Karpas-422 (cell line): Measurements from ENCODE around the gene MYO1E. TPM values are rescaled to one million over a fixed set of nuclear protein-coding genes. Genes with fewer than 3 reads are reported as not detected.

ENCODE experiments used
- DNase-seq: peaks from one replicate; pipeline ENCODE4 v3.0.0-alpha.2; 2015
- H2AFZ ChIP-seq: fragments of 200-600 bp; sonication (generic); 2 replicates; pipeline ENCODE4 v1.6.1; 2014; ENCODE audit warnings: antibody characterized with exemption, low read length, mixed read lengths
- H3K27ac ChIP-seq: fragments of 200-600 bp; sonication (generic); 2 replicates; pipeline ENCODE4 v1.5.1; 2014; ENCODE audit warnings: mild to moderate bottlenecking, low read length, moderate library complexity
- H3K27me3 ChIP-seq: fragments of 200-600 bp; sonication (generic); 2 replicates; pipeline ENCODE4 v1.6.1; 2014; ENCODE audit warnings: low read length, mixed read lengths
- H3K36me3 ChIP-seq: fragments of 200-600 bp; sonication (generic); 2 replicates; pipeline ENCODE4 v1.6.1; 2014; ENCODE audit warnings: low read length, mixed read lengths; ENCODE audit not compliant: insufficient read depth
- H3K4me1 ChIP-seq: fragments of 200-600 bp; sonication (generic); 2 replicates; pipeline ENCODE4 v1.6.1; 2014; ENCODE audit warnings: mild to moderate bottlenecking, low read length, mixed read lengths
- H3K4me2 ChIP-seq: fragments of 200-600 bp; sonication (generic); 2 replicates; pipeline ENCODE4 v1.6.1; 2014; ENCODE audit warnings: low read length, low read depth, mild to moderate bottlenecking; ENCODE audit not compliant: poor library complexity, severe bottlenecking
- H3K4me3 ChIP-seq: fragments of 200-600 bp; sonication (generic); 2 replicates; pipeline ENCODE4 v1.5.1; 2014; ENCODE audit warnings: mild to moderate bottlenecking, antibody characterized with exemption, low read length, mixed read lengths
- H3K79me2 ChIP-seq: fragments of 200-600 bp; sonication (generic); 2 replicates; pipeline ENCODE4 v1.6.1; 2014; ENCODE audit warnings: mild to moderate bottlenecking, low read length, mixed read lengths
- H3K9ac ChIP-seq: fragments of 200-600 bp; sonication (generic); 2 replicates; pipeline ENCODE4 v1.6.0; 2014; ENCODE audit warnings: low read length
- H3K9me2 ChIP-seq: fragments of 200-600 bp; sonication (generic), shearing (Covaris generic); replicated peaks from 2 replicates; pipeline ENCODE4 v1.6.0; 2014; ENCODE audit warnings: mild to moderate bottlenecking, low read length, moderate library complexity; ENCODE audit not compliant: insufficient read depth
- H3K9me3 ChIP-seq: fragments of 300-700, 200-600 bp; sonication (generic); 2 replicates; pipeline ENCODE4 v1.6.1; 2014; ENCODE audit warnings: low read length, mixed read lengths
- H4K20me1 ChIP-seq: fragments of 200-600 bp; sonication (generic); 2 replicates; pipeline ENCODE4 v1.6.1; 2014; ENCODE audit warnings: mild to moderate bottlenecking, antibody characterized with exemption, low read length, low read depth; ENCODE audit not compliant: insufficient read depth
- total RNA-seq: library from RNA; depleted of rRNA; stranded (reverse); fragments of >200 nt; shearing (Covaris generic); gene quantifications from 2 replicates; pipeline ENCODE4 v1.2.3, GENCODE V29; 2014; ENCODE audit warnings: low replicate concordance

Gene MYO1E
- total RNA-seq, 1 experiment from 2014 or later, result 1.5 TPM

- Histone ChIP-seq H4K20me1 (no peaks in the 10 kb centered on the region), H3K27ac (no peak overlapping the region), H3K4me3 (no peak overlapping the region), H3K79me2 (no peaks in the 10 kb centered on the region), H3K27me3 (no peaks in the 10 kb centered on the region), H2AFZ (no peak overlapping the region), H3K4me2 (no peak overlapping the region), H3K9me3 (no peaks in the 10 kb centered on the region), H3K9ac (no peak overlapping the region), H3K36me3 (no peaks in the 10 kb centered on the region), H3K9me2 (no peaks in the 10 kb centered on the region), H3K4me1 (peaks cover 38% of the 10 kb centered on the region)
- no peak for DNase-seq
Observed at GRCh38 chr15:59262316-59262715, 110.4 kb downstream of the MYO1E start.

GRCh38 chr15:59260090-59260489 is 112.6 kb downstream of the MYO1E start:
- no peaks in the 10 kb centered on the region for H3K36me3 ChIP-seq
- H3K9me2 ChIP-seq, result no peaks in the 10 kb centered on the region
- H3K4me2 ChIP-seq, result no peak overlapping the region
- H3K27ac ChIP-seq, result no peak overlapping the region
- peaks cover 37% of the 10 kb centered on the region for H3K4me1 ChIP-seq
- no peak overlapping the region for H3K4me3 ChIP-seq
- H3K9ac ChIP-seq, result no peak overlapping the region
- DNase-seq, result no peak
- no peak overlapping the region for H2AFZ ChIP-seq
- no peaks in the 10 kb centered on the region for H4K20me1 ChIP-seq
- no peaks in the 10 kb centered on the region for H3K27me3 ChIP-seq
- no peaks in the 10 kb centered on the region for H3K79me2 ChIP-seq
- H3K9me3 ChIP-seq, result no peaks in the 10 kb centered on the region

GRCh38 chr15:59259137-59259943 is 113.3 kb downstream of the MYO1E start:
- H3K9me2 ChIP-seq, result no peaks in the 10 kb centered on the region

GRCh38 chr15:59258317-59258716 is 114.4 kb downstream of the MYO1E start:
- no peak overlapping the region for H3K9ac ChIP-seq
- no peaks in the 10 kb centered on the region for H3K79me2 ChIP-seq
- no peaks in the 10 kb centered on the region for H3K9me3 ChIP-seq

More at GRCh38 chr15:59259137-59259943, 113.3 kb downstream of the MYO1E start:
- Histone ChIP-seq H3K4me3 (no peak overlapping the region), H3K9me3 (no peaks in the 10 kb centered on the region), H4K20me1 (no peaks in the 10 kb centered on the region), H3K4me1 (peaks cover 30% of the 10 kb centered on the region), H3K27ac (no peak overlapping the region), H3K27me3 (no peaks in the 10 kb centered on the region), H3K36me3 (no peaks in the 10 kb centered on the region), H3K4me2 (no peak overlapping the region), H3K9ac (no peak overlapping the region), H2AFZ (no peak overlapping the region), H3K79me2 (no peaks in the 10 kb centered on the region)
- no peak for DNase-seq

GRCh38 chr15:59257140-59257539 is 115.5 kb downstream of the MYO1E start:
- Histone ChIP-seq H2AFZ (no peak overlapping the region), H3K9me3 (no peaks in the 10 kb centered on the region), H3K4me3 (no peak overlapping the region), H3K9ac (no peak overlapping the region), H4K20me1 (no peaks in the 10 kb centered on the region), H3K79me2 (no peaks in the 10 kb centered on the region), H3K27ac (no peak overlapping the region), H3K9me2 (no peaks in the 10 kb centered on the region), H3K4me1 (peaks cover 17% of the 10 kb centered on the region), H3K27me3 (no peaks in the 10 kb centered on the region), H3K4me2 (no peak overlapping the region), H3K36me3 (no peaks in the 10 kb centered on the region)
- DNase-seq, result no peak

More at GRCh38 chr15:59258317-59258716, 114.4 kb downstream of the MYO1E start:
- H2AFZ ChIP-seq, result no peak overlapping the region
- DNase-seq, result no peak
- no peaks in the 10 kb centered on the region for H3K9me2 ChIP-seq
- H3K4me2 ChIP-seq, result no peak overlapping the region
- no peaks in the 10 kb centered on the region for H3K27me3 ChIP-seq
- H3K36me3 ChIP-seq, result no peaks in the 10 kb centered on the region
- peaks cover 19% of the 10 kb centered on the region for H3K4me1 ChIP-seq
- H3K27ac ChIP-seq, result no peak overlapping the region
- no peaks in the 10 kb centered on the region for H4K20me1 ChIP-seq
- no peak overlapping the region for H3K4me3 ChIP-seq

GRCh38 chr15:59256482-59256881 is 116.2 kb downstream of the MYO1E start:
- Histone ChIP-seq H3K27ac (no peak overlapping the region), H3K4me2 (no peak overlapping the region), H3K9ac (no peak overlapping the region), H3K27me3 (no peaks in the 10 kb centered on the region), H3K4me3 (no peak overlapping the region), H3K9me3 (no peaks in the 10 kb centered on the region), H4K20me1 (no peaks in the 10 kb centered on the region), H3K4me1 (peaks cover 21% of the 10 kb centered on the region), H3K9me2 (no peaks in the 10 kb centered on the region), H2AFZ (no peak overlapping the region), H3K79me2 (no peaks in the 10 kb centered on the region), H3K36me3 (no peaks in the 10 kb centered on the region)
- no peak for DNase-seq

GRCh38 chr15:59255680-59256336 is 116.9 kb downstream of the MYO1E start:
- Histone ChIP-seq H3K9me3 (no peaks in the 10 kb centered on the region), H3K4me1 (peaks cover 22% of the 10 kb centered on the region), H3K4me2 (no peak overlapping the region), H4K20me1 (no peaks in the 10 kb centered on the region), H3K36me3 (no peaks in the 10 kb centered on the region), H3K9ac (no peak overlapping the region), H3K27ac (no peak overlapping the region), H3K79me2 (no peaks in the 10 kb centered on the region), H3K9me2 (no peaks in the 10 kb centered on the region), H2AFZ (no peak overlapping the region), H3K27me3 (no peaks in the 10 kb centered on the region), H3K4me3 (no peak overlapping the region)
- no peak for DNase-seq

GRCh38 chr15:59252137-59252536 is 120.5 kb downstream of the MYO1E start:
- Histone ChIP-seq H3K36me3 (no peaks in the 10 kb centered on the region), H3K4me3 (no peak overlapping the region), H3K9me3 (no peaks in the 10 kb centered on the region), H3K9ac (no peak overlapping the region), H3K79me2 (no peaks in the 10 kb centered on the region), H3K27ac (no peak overlapping the region), H3K4me1 (peaks cover 34% of the 10 kb centered on the region), H3K27me3 (no peaks in the 10 kb centered on the region), H4K20me1 (no peaks in the 10 kb centered on the region), H3K4me2 (peak overlapping the region; percentile 65), H2AFZ (no peak overlapping the region), H3K9me2 (no peaks in the 10 kb centered on the region)
- no peak for DNase-seq
